Measurements from ENCODE around the gene A1CF. TPM values are rescaled to one million over a fixed set of nuclear protein-coding genes. Genes with fewer than 3 reads are reported as not detected.

The A1CF gene
- total RNA-seq, 4 donors from 2014 or later, result 0.04 TPM; not detected in 3

DNA sequence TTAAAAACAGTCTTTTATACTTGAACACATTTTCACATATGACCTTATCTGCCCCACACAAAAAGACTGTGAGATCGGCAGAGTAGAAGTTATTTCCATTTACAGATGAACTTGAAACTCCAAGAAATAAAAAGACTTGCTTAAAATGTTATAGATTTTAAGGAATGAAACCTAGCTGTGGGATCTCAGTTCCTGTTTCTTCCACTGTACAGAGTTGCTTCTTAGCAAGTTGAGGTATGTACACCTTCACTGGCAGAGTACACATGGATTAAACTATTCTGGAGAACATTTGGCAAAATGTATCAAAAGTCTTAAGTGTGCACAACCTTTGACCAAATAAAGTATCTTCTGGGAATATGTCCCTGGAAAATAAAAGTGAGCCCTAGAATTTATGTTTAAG lies 48.3 kb downstream of the A1CF start:
- Histone ChIP-seq H3K4me3 (no peak overlapping the region), H3K36me3 (no peaks in the 10 kb centered on the region), H3K27me3 (no peaks in the 10 kb centered on the region), H3K27ac (no peak overlapping the region), H3K4me1 (no peaks in the 10 kb centered on the region), H3K9me3 (no peaks in the 10 kb centered on the region)
- ATAC-seq, result no peak
- TF ChIP-seq POLR2AphosphoS5 (IDR thresholded peaks at IDR 0.05) (no peak), EP300 (IDR thresholded peaks at IDR 0.05) (no peak), POLR2A (IDR thresholded peaks at IDR 0.05) (no peak)
- TF ChIP-seq, protein P1, sequence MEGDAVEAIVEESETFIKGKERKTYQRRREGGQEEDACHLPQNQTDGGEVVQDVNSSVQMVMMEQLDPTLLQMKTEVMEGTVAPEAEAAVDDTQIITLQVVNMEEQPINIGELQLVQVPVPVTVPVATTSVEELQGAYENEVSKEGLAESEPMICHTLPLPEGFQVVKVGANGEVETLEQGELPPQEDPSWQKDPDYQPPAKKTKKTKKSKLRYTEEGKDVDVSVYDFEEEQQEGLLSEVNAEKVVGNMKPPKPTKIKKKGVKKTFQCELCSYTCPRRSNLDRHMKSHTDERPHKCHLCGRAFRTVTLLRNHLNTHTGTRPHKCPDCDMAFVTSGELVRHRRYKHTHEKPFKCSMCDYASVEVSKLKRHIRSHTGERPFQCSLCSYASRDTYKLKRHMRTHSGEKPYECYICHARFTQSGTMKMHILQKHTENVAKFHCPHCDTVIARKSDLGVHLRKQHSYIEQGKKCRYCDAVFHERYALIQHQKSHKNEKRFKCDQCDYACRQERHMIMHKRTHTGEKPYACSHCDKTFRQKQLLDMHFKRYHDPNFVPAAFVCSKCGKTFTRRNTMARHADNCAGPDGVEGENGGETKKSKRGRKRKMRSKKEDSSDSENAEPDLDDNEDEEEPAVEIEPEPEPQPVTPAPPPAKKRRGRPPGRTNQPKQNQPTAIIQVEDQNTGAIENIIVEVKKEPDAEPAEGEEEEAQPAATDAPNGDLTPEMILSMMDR (IDR thresholded peaks at IDR 0.05), result no peak
- WGBS, 2 donors (ENCODE audit: low coverage in 1 of 2), result 86 to 100% methylated on average over 1 of the region's 1 CpG

GRCh38 chr10:50832171-50832751 lies 53.2 kb downstream of the A1CF start:
- H3K9me3 ChIP-seq, result no peaks in the 10 kb centered on the region
- no peak overlapping the region for H3K4me3 ChIP-seq
- TF ChIP-seq POLR2A (IDR thresholded peaks at IDR 0.05) (no peak), EP300 (IDR thresholded peaks at IDR 0.05) (no peak), POLR2AphosphoS5 (IDR thresholded peaks at IDR 0.05) (no peak)
- TF ChIP-seq, protein P1 (IDR thresholded peaks at IDR 0.05), result no peak
- H3K36me3 ChIP-seq, result no peaks in the 10 kb centered on the region
- no peak for ATAC-seq
- H3K27me3 ChIP-seq, result no peaks in the 10 kb centered on the region
- no peaks in the 10 kb centered on the region for H3K4me1 ChIP-seq
- WGBS, 2 donors (ENCODE audit: low coverage in 1 of 2), result 48 to 61% methylated on average over 2 to 3 of the region's 3 CpGs
- no peak overlapping the region for H3K27ac ChIP-seq

GRCh38 chr10:50830066-50830465 lies 55.4 kb downstream of the A1CF start:
- Histone ChIP-seq H3K27ac (no peak overlapping the region), H3K27me3 (no peaks in the 10 kb centered on the region), H3K36me3 (no peaks in the 10 kb centered on the region), H3K4me1 (no peaks in the 10 kb centered on the region), H3K9me3 (no peaks in the 10 kb centered on the region), H3K4me3 (no peak overlapping the region)
- no peak for TF ChIP-seq EP300 (IDR thresholded peaks at IDR 0.05)
- no peak for TF ChIP-seq POLR2A (IDR thresholded peaks at IDR 0.05)
- no peak for TF ChIP-seq POLR2AphosphoS5 (IDR thresholded peaks at IDR 0.05)
- TF ChIP-seq, protein P1 (IDR thresholded peaks at IDR 0.05), result no peak
- 87 to 88% methylated on average over 1 of the region's 1 CpG for WGBS, 2 donors (ENCODE audit: low coverage in 1 of 2)
- ATAC-seq, result no peak

DNA sequence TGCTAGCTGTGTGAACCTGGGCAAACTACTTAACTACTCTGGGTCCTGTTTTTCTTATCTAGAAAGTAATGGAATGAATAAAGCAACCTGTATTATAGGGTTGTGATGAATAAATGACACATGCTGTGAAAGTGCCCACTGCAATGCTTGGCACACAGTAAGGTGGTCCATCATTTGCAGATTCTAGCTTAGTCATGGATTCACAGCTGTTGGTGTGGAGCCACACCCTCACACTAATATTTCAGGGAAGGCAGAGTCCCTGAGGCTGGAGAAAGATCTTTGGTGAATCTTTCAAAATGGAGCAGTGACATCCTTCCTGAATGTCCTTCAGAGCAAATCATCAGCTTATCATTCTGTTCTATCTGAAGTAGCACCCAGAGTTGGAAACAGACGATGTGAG lies 60.6 kb downstream of the A1CF start:
- WGBS, 2 donors (ENCODE audit: low coverage in 1 of 2), result 50 to 71% methylated on average over 1 of the region's 1 CpG

GRCh38 chr10:50823789-50824188 lies 61.6 kb downstream of the A1CF start:
- no peaks in the 10 kb centered on the region for H3K27me3 ChIP-seq
- H3K9me3 ChIP-seq, result no peaks in the 10 kb centered on the region
- H3K4me1 ChIP-seq, result no peaks in the 10 kb centered on the region
- WGBS, 2 donors (ENCODE audit: low coverage in 1 of 2), result 39 to 51% methylated on average over 4 of the region's 4 CpGs
- TF ChIP-seq EP300 (IDR thresholded peaks at IDR 0.05) (no peak), POLR2A (IDR thresholded peaks at IDR 0.05) (no peak), POLR2AphosphoS5 (IDR thresholded peaks at IDR 0.05) (no peak)
- TF ChIP-seq, protein P1 (IDR thresholded peaks at IDR 0.05), result no peak
- no peak for ATAC-seq
- no peaks in the 10 kb centered on the region for H3K36me3 ChIP-seq
- H3K4me3 ChIP-seq, result no peak overlapping the region
- H3K27ac ChIP-seq, result no peak overlapping the region

More for the DNA sequence above, 60.6 kb downstream of the A1CF start:
- no peak for ATAC-seq
- H3K9me3 ChIP-seq, result no peaks in the 10 kb centered on the region
- no peaks in the 10 kb centered on the region for H3K27me3 ChIP-seq
- TF ChIP-seq POLR2AphosphoS5 (IDR thresholded peaks at IDR 0.05) (no peak), POLR2A (IDR thresholded peaks at IDR 0.05) (no peak), EP300 (IDR thresholded peaks at IDR 0.05) (no peak)
- TF ChIP-seq, protein P1 (IDR thresholded peaks at IDR 0.05), result no peak
- H3K4me3 ChIP-seq, result no peak overlapping the region
- H3K36me3 ChIP-seq, result no peaks in the 10 kb centered on the region
- no peak overlapping the region for H3K27ac ChIP-seq
- H3K4me1 ChIP-seq, result no peaks in the 10 kb centered on the region
